ELR (cell line): Measurements from ENCODE around the gene DDOST.

Source experiments
- DNase-seq: peaks from one replicate; pipeline ENCODE4 v3.0.0-alpha.2; 2015; ENCODE audit warnings: low read depth

DDOST gene

GRCh38 chr1:20660363-20660762 is 806 bp downstream of the DDOST start:
- DNase-seq, result no peak

GRCh38 chr1:20658166-20658915 is 2.8 kb downstream of the DDOST start:
- DNase-seq, result no peak

- DNase-seq, result no peak
These were observed 4.1 kb downstream of the DDOST start for GRCh38 chr1:20657024-20657423.

- no peak for DNase-seq
These were observed 7.0 kb downstream of the DDOST start for GRCh38 chr1:20654104-20654690.

- DNase-seq, result no peak
These were observed 8.9 kb downstream of the DDOST start for GRCh38 chr1:20652300-20652699.

- DNase-seq, result no peak
These were observed 12.2 kb downstream of the DDOST start for GRCh38 chr1:20648946-20649345.

- DNase-seq, result no peak
These were observed 12.7 kb downstream of the DDOST start for GRCh38 chr1:20648438-20648837.

GRCh38 chr1:20645414-20645813 is 15.8 kb downstream of the DDOST start:
- no peak for DNase-seq

- no peak for DNase-seq
These were observed 16.8 kb downstream of the DDOST start for GRCh38 chr1:20644416-20644815.

GRCh38 chr1:20643080-20643479 is 18.1 kb downstream of the DDOST start:
- no peak for DNase-seq

GRCh38 chr1:20641975-20642374 is 19.2 kb downstream of the DDOST start:
- DNase-seq, result no peak

GRCh38 chr1:20640183-20640597 is 21.0 kb downstream of the DDOST start:
- peak; percentile 64 for DNase-seq

- DNase-seq, result no peak
These were observed 24.3 kb downstream of the DDOST start for GRCh38 chr1:20636785-20637347.

- DNase-seq, result peak; percentile 53
These were observed 26.5 kb downstream of the DDOST start for GRCh38 chr1:20634594-20635084.

- DNase-seq, result peak; percentile 19
These were observed 27.0 kb downstream of the DDOST start for GRCh38 chr1:20634065-20634593.

GRCh38 chr1:20633190-20634064 is 27.7 kb downstream of the DDOST start, which contains the start of gene PINK1:
TSS of gene PINK1 (plus strand) at chr1:20633458. CDS start at chr1:20633549, 91 bp downstream.
- DNase-seq, result peak; percentile 77

GRCh38 chr1:20632386-20632785 is 28.8 kb downstream of the DDOST start:
- no peak for DNase-seq

- DNase-seq, result no peak
These were observed 30.4 kb downstream of the DDOST start for GRCh38 chr1:20630729-20631128.

GRCh38 chr1:20626524-20626923 is 34.6 kb downstream of the DDOST start:
- no peak for DNase-seq

GRCh38 chr1:20626098-20626427 is 35.1 kb downstream of the DDOST start:
- no peak for DNase-seq

- DNase-seq, result no peak
These were observed 35.7 kb downstream of the DDOST start for GRCh38 chr1:20625176-20626097.
